Measurements from ENCODE around the gene TCN2.

- no peak for TF ChIP-seq CTCF (IDR thresholded peaks at IDR 0.05)
- no peak for TF ChIP-seq POLR2A (IDR thresholded peaks at IDR 0.05)
Observed at GRCh38 chr22:30580896-30581295, 26.1 kb upstream of the TCN2 start.

All from Peyer's patch (tissue), 4 donors.